Panc1 (cell line): Measurements from ENCODE around the gene CPEB1. TPM values are rescaled to one million over a fixed set of nuclear protein-coding genes. Genes with fewer than 3 reads are reported as not detected.

Experiments
- ATAC-seq: fragments of 200-7000 bp; cut with Tn5 transposase; 2 replicates; pipeline ENCODE4 v1.9.1; 2020; ENCODE audit warnings: mild to moderate bottlenecking, moderate library complexity
- BruUV-seq: library from RNA; stranded (reverse); fragments of 400-500 nt; replicated peaks from 2 replicates; lab custom pipeline; 2021; lab: Mats Ljungman, UMichigan
- CTCF ChIA-PET: fragments of 300-600 bp; sonication (Branson Sonifier 250); formaldehyde crosslinking; loops from one replicate; lab custom pipeline; 2022; ENCODE audit warnings: antibody characterized with exemption; lab: Charles Lee
- POLR2A ChIA-PET: fragments of 300-600 bp; sonication (Branson Sonifier 250); formaldehyde crosslinking; loops from one replicate; lab custom pipeline; 2022; ENCODE audit warnings: antibody characterized with exemption; lab: Charles Lee
- DNase-seq: peaks from one replicate; pipeline ENCODE4 v3.0.0-alpha.2; 2010; ENCODE audit warnings: low read depth, low spot score
- H3K27ac ChIP-seq: 2 replicates; pipeline ENCODE4 v1.5.1; 2011; ENCODE audit warnings: mild to moderate bottlenecking, low read length, inconsistent platforms
- H3K27me3 ChIP-seq: fragments of 200-500 bp; sonication (Bioruptor generic); 2 replicates; pipeline ENCODE4 v1.6.0; 2014; ENCODE audit warnings: low read length, inconsistent platforms; ENCODE audit not compliant: control insufficient read depth, insufficient read depth
- H3K36me3 ChIP-seq: fragments of 200-500 bp; sonication (Bioruptor generic); 2 replicates; pipeline ENCODE4 v1.5.1; 2014; ENCODE audit warnings: inconsistent platforms, mild to moderate bottlenecking, low read length, moderate library complexity; ENCODE audit not compliant: control insufficient read depth, insufficient read depth
- H3K4me1 ChIP-seq: 2 replicates; pipeline ENCODE4 v1.5.1; 2011; ENCODE audit warnings: inconsistent platforms, mild to moderate bottlenecking, low read length, moderate library complexity; ENCODE audit not compliant: control insufficient read depth, insufficient read depth
- H3K4me3 ChIP-seq, 2 experiments: 2 replicates each; pipeline ENCODE4 v1.5.1; 2011 to 2012; ENCODE audit warnings: low read depth in 2 of 2, low read length in 2 of 2, mild to moderate bottlenecking in 2 of 2, inconsistent platforms in 1 of 2, moderate library complexity in 1 of 2
- H3K9me3 ChIP-seq: fragments of 200-500 bp; sonication (Bioruptor generic); 2 replicates; pipeline ENCODE4 v1.5.1; 2014; ENCODE audit warnings: low read depth, mild to moderate bottlenecking, inconsistent platforms, low read length, moderate library complexity; ENCODE audit not compliant: control insufficient read depth, insufficient read depth
- POLR2AphosphoS5 ChIP-seq: IDR thresholded peaks from 2 replicates; pipeline ENCODE4 v1.6.1; 2012; ENCODE audit warnings: mild to moderate bottlenecking, low read depth, low read length, moderate library complexity
- REST ChIP-seq, 2 experiments: IDR thresholded peaks; 2 replicates each; pipeline ENCODE4 v1.6.1; 2011 to 2012; ENCODE audit warnings: low read depth in 2 of 2, control low read depth in 1 of 2, low read length in 1 of 2, mild to moderate bottlenecking in 1 of 2, moderate library complexity in 1 of 2; ENCODE audit not compliant: insufficient read depth in 1 of 2
- SIN3A ChIP-seq: IDR thresholded peaks from 2 replicates; pipeline ENCODE4 v1.6.1; 2012; ENCODE audit warnings: low read depth, mild to moderate bottlenecking, low read length, moderate library complexity, borderline replicate concordance; ENCODE audit not compliant: insufficient read depth
- TCF7L2 ChIP-seq: IDR thresholded peaks from 2 replicates; pipeline ENCODE4 v1.6.1; 2011; ENCODE audit warnings: mild to moderate bottlenecking, low read depth, low read length, inconsistent platforms
- in situ Hi-C: cut with HindIII; loops from 2 replicates; pipeline ENCODE4 v1.10.0; 2016; ENCODE audit warnings: low sequenced_read_pairs, low pct_unique_long_range_greater_than_20kb
- intact Hi-C: fragments of 100-400 bp; cut with micrococcal nuclease; formaldehyde crosslinking; loops from one replicate; pipeline ENCODE4 v1.10.0; 2022; ENCODE audit not compliant: unreplicated experiment
- total RNA-seq: library from RNA; stranded (reverse); gene quantifications from one replicate; pipeline ENCODE4 v1.2.1, GENCODE V29; 2021; ENCODE audit not compliant: unreplicated experiment
- TF ChIP-seq, protein P1 (sequence below): fragments of 450-650 bp; IDR thresholded peaks from 2 replicates; pipeline ENCODE4 v1.5.1; 2017; ENCODE audit warnings: mild to moderate bottlenecking

The CPEB1 gene
- total RNA-seq, 1 experiment from 2014 or later, result 19.5 TPM

DNA sequence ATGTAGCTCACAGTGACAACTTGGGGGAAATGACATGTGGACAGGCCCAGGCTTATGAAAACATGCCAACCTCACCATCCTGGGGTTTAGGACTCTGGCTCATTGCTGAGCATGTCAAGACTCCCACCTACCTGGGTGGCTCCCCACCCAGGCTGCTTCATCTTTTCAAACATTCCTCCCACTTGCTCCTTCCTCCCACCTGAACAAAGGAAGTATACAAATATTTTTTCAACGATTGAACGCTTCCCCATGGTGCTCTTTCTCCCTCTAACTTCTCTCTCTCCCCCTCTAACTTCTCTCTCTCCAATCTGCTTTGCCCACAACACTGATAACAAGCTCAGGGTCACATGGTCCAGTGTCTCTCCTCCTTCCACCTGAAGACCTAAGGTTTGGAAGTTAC is 27.7 kb upstream of the CPEB1 start:
- no peak overlapping the region for H3K27ac ChIP-seq
- BruUV-seq, result no TSS peak
- ChIA-PET POLR2A (no interaction called here), CTCF (no interaction called here)
- no peak for DNase-seq
- TF ChIP-seq SIN3A, result no peak
- no peak for TF ChIP-seq REST (IDR thresholded peaks at IDR 0.05; ENCODE audit: insufficient read depth in 1 of 2, low read depth in 2 of 2, low read length in 1 of 2)
- TF ChIP-seq, protein P1, sequence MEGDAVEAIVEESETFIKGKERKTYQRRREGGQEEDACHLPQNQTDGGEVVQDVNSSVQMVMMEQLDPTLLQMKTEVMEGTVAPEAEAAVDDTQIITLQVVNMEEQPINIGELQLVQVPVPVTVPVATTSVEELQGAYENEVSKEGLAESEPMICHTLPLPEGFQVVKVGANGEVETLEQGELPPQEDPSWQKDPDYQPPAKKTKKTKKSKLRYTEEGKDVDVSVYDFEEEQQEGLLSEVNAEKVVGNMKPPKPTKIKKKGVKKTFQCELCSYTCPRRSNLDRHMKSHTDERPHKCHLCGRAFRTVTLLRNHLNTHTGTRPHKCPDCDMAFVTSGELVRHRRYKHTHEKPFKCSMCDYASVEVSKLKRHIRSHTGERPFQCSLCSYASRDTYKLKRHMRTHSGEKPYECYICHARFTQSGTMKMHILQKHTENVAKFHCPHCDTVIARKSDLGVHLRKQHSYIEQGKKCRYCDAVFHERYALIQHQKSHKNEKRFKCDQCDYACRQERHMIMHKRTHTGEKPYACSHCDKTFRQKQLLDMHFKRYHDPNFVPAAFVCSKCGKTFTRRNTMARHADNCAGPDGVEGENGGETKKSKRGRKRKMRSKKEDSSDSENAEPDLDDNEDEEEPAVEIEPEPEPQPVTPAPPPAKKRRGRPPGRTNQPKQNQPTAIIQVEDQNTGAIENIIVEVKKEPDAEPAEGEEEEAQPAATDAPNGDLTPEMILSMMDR, result no peak
- no peak for TF ChIP-seq TCF7L2
- no peak for TF ChIP-seq POLR2AphosphoS5
- no peaks in the 10 kb centered on the region for H3K36me3 ChIP-seq
- ATAC-seq, result no peak
- no peaks in the 10 kb centered on the region for H3K27me3 ChIP-seq
- H3K4me3 ChIP-seq, result no peak overlapping the region
- H3K9me3 ChIP-seq, result no peaks in the 10 kb centered on the region
- intact Hi-C loops (no loop called here), in situ Hi-C loops (no loop called here)
- H3K4me1 ChIP-seq, result no peaks in the 10 kb centered on the region

DNA sequence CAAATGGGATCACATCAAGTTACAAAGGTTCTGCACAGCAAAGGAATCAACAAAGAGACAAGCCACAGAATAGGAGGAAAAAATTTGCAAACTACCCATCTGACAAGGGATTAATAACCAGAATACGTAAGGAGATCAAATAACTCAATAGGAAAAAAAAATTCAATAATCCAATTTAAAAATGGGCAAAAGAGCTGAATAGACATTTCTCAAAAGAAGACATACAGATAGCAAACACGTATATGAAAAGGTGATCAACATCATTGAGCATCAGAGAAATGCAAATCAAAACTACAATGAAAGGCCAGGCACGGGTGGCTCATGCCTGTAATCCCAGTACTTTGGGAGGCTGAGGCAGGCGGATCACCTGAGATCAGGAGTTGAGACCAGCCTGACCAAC is 23.5 kb upstream of the CPEB1 start:
- intact Hi-C loops, result no loop called here
- H3K27ac ChIP-seq, result no peak overlapping the region
- no peak for TF ChIP-seq TCF7L2
- no peak for TF ChIP-seq POLR2AphosphoS5
- TF ChIP-seq, protein P1, result no peak
- TF ChIP-seq SIN3A, result no peak
- no peak for TF ChIP-seq REST (IDR thresholded peaks at IDR 0.05; ENCODE audit: insufficient read depth in 1 of 2, low read depth in 2 of 2, low read length in 1 of 2)
- POLR2A ChIA-PET, result no interaction called here
- ATAC-seq, result no peak
- H3K27me3 ChIP-seq, result no peaks in the 10 kb centered on the region
- H3K9me3 ChIP-seq, result no peaks in the 10 kb centered on the region
- in situ Hi-C loops, result no loop called here
- BruUV-seq, result no TSS peak
- DNase-seq, result no peak
- CTCF ChIA-PET, result no interaction called here
- no peak overlapping the region for H3K4me3 ChIP-seq
- no peaks in the 10 kb centered on the region for H3K4me1 ChIP-seq
- no peaks in the 10 kb centered on the region for H3K36me3 ChIP-seq
